GM12878 (cell line): ENCODE data around the gene PIP4K2A. TPM values are rescaled to one million over a fixed set of nuclear protein-coding genes. Genes with fewer than 3 reads are reported as not detected.

ENCODE experiments used
- ATAC-seq: fragments of 200-7000 bp; cut with Tn5 transposase; 3 replicates; pipeline ENCODE4 v1.9.1; 2020; ENCODE audit warnings: mild to moderate bottlenecking, moderate library complexity
- BruUV-seq: library from RNA; stranded (reverse); fragments of 400-500 nt; replicated peaks from 2 replicates; lab custom pipeline; 2021; lab: Mats Ljungman, UMichigan
- CTCF ChIA-PET: fragments of 300-600 bp; sonication (Branson Sonifier 250); formaldehyde crosslinking; extraction: SDS; loops from one replicate; lab custom pipeline; 2021; ENCODE audit warnings: inconsistent platforms; lab: Yijun Ruan, JAX
- POLR2A ChIA-PET: fragments of 350-600 bp; formaldehyde crosslinking; extraction: SDS; loops from one replicate; lab custom pipeline; 2021; ENCODE audit warnings: inconsistent platforms; lab: Charles Lee
- RAD21 ChIA-PET: fragments of 300-600 bp; sonication (Branson Sonifier 250); formaldehyde crosslinking; loops from one replicate; lab custom pipeline; 2023; ENCODE audit warnings: antibody characterized with exemption; ENCODE audit not compliant: unreplicated experiment; lab: Charles Lee
- SMC1A ChIA-PET: fragments of 300-600 bp; sonication (Branson Sonifier 250); formaldehyde crosslinking; loops from one replicate; lab custom pipeline; 2023; ENCODE audit not compliant: unreplicated experiment, uncharacterized antibody; lab: Charles Lee
- DNase-seq: peaks from one replicate; pipeline ENCODE4 v3.0.0-alpha.2; 2011; ENCODE audit warnings: low read depth, low spot score
- FAIRE-seq: peaks from 3 replicates; lab custom pipeline; 2011; peaks lifted over from hg19 to GRCh38; lab: Jason Lieb, UNC
- H2AFZ ChIP-seq: 2 replicates; pipeline ENCODE4 v1.6.0; 2011; ENCODE audit warnings: low read depth, low read length, control low read depth; ENCODE audit not compliant: control insufficient read depth
- H3K27ac ChIP-seq: 2 replicates; pipeline ENCODE4 v1.5.1; 2011; ENCODE audit warnings: control low read depth; ENCODE audit not compliant: control insufficient read depth, insufficient read depth
- H3K27me3 ChIP-seq, 2 experiments: replicated peaks in 1 of 2; 2 replicates each; pipeline versions ENCODE4 v1.6.0 to v1.6.1; 2011; ENCODE audit warnings: low read length in 1 of 2; ENCODE audit not compliant: control insufficient read depth in 2 of 2, insufficient read depth in 2 of 2
- H3K36me3 ChIP-seq, 2 experiments: 2 replicates each; pipeline ENCODE4 v1.5.1; 2011; ENCODE audit warnings: low read length in 1 of 2; ENCODE audit not compliant: control insufficient read depth in 2 of 2, insufficient read depth in 2 of 2
- H3K4me1 ChIP-seq: 2 replicates; pipeline ENCODE4 v1.6.1; 2011; ENCODE audit warnings: mild to moderate bottlenecking, low read length, moderate library complexity, mixed read lengths; ENCODE audit not compliant: control insufficient read depth, insufficient read depth
- H3K4me2 ChIP-seq: 2 replicates; pipeline ENCODE4 v1.6.0; 2011; ENCODE audit warnings: control low read depth; ENCODE audit not compliant: control insufficient read depth, insufficient read depth
- H3K4me3 ChIP-seq: fragments of 200-600 bp; sonication (generic); 2 replicates; pipeline ENCODE4 v1.5.1; 2016
- H3K79me2 ChIP-seq: 2 replicates; pipeline ENCODE4 v1.6.0; 2011; ENCODE audit warnings: low read length; ENCODE audit not compliant: control insufficient read depth, insufficient read depth
- H3K9ac ChIP-seq: 2 replicates; pipeline ENCODE4 v1.8.0; 2011; ENCODE audit warnings: low read length, control low read depth, mixed read lengths; ENCODE audit not compliant: control insufficient read depth, insufficient read depth
- H3K9me3 ChIP-seq: replicated peaks from 3 replicates; pipeline ENCODE4 v1.5.1; 2011; ENCODE audit warnings: mild to moderate bottlenecking, low read length; ENCODE audit not compliant: control insufficient read depth, insufficient read depth
- H4K20me1 ChIP-seq: 2 replicates; pipeline ENCODE4 v1.6.0; 2011; ENCODE audit not compliant: control insufficient read depth, insufficient read depth
- BMI1 ChIP-seq: fragments of 450-650 bp; IDR thresholded peaks from 2 replicates; pipeline ENCODE4 v1.6.1; 2016; ENCODE audit warnings: mild to moderate bottlenecking, moderate library complexity, borderline replicate concordance
- CREB1 ChIP-seq: IDR thresholded peaks from 2 replicates; pipeline ENCODE4 v1.6.1; 2012; ENCODE audit warnings: low read depth, mild to moderate bottlenecking, inconsistent platforms
- CREM ChIP-seq: IDR thresholded peaks from 2 replicates; pipeline ENCODE4 v1.6.1; 2014; ENCODE audit warnings: antibody characterized with exemption, low read depth
- DPF2 ChIP-seq: fragments of 450-650 bp; IDR thresholded peaks from 2 replicates; pipeline ENCODE4 v1.6.1; 2017; ENCODE audit warnings: mild to moderate bottlenecking
- EZH2 ChIP-seq: IDR thresholded peaks from 2 replicates; pipeline ENCODE4 v1.6.1; 2012; ENCODE audit warnings: low read depth, mild to moderate bottlenecking, control low read depth, inconsistent platforms, low read length, borderline replicate concordance; ENCODE audit not compliant: control insufficient read depth
- GABPA ChIP-seq: IDR thresholded peaks from 2 replicates; pipeline ENCODE4 v1.6.1; 2014; ENCODE audit warnings: antibody characterized with exemption, low read depth, mild to moderate bottlenecking, inconsistent platforms
- GATAD2B ChIP-seq: fragments of 450-650 bp; conservative IDR thresholded peaks from 2 replicates; pipeline ENCODE4 v1.6.1; 2017; ENCODE audit warnings: low read depth, mild to moderate bottlenecking, moderate library complexity
- IKZF2 ChIP-seq, 2 experiments: fragments of 450-650 bp; IDR thresholded peaks; 2 replicates each; pipeline ENCODE4 v1.6.1; 2017; ENCODE audit warnings: mild to moderate bottlenecking in 2 of 2, moderate library complexity in 2 of 2
- IRF4 ChIP-seq: IDR thresholded peaks from 2 replicates; pipeline ENCODE4 v1.6.1; 2011; ENCODE audit warnings: low read depth, low read length
- LARP7 ChIP-seq: fragments of 450-650 bp; IDR thresholded peaks from 2 replicates; pipeline ENCODE4 v1.6.1; 2017; ENCODE audit warnings: mild to moderate bottlenecking
- MXI1 ChIP-seq: fragments of 150-350 bp; IDR thresholded peaks from 2 replicates; pipeline ENCODE4 v1.6.1; 2011; ENCODE audit warnings: low read depth, mild to moderate bottlenecking, inconsistent platforms, low read length, improper control_type of control experiment
- NFIC ChIP-seq: IDR thresholded peaks from 2 replicates; pipeline ENCODE4 v1.6.1; 2012; ENCODE audit warnings: low read depth, mild to moderate bottlenecking, inconsistent platforms, low read length, moderate library complexity
- POLR2AphosphoS5 ChIP-seq: IDR thresholded peaks from 2 replicates; pipeline ENCODE4 v1.6.1; 2011; ENCODE audit warnings: mild to moderate bottlenecking, low read length, inconsistent platforms
- POU2F2 ChIP-seq: IDR thresholded peaks from 3 replicates; pipeline ENCODE4 v1.6.1; 2011; ENCODE audit warnings: low read depth, mild to moderate bottlenecking, low read length, borderline replicate concordance
- RFX5 ChIP-seq: IDR thresholded peaks from 2 replicates; pipeline ENCODE4 v1.6.1; 2011; ENCODE audit warnings: low read depth, low read length, improper control_type of control experiment
- SRF ChIP-seq, 2 experiments: IDR thresholded peaks; 2 replicates each; pipeline ENCODE4 v1.6.1; 2011; ENCODE audit warnings: low read depth in 2 of 2, low read length in 2 of 2, mild to moderate bottlenecking in 1 of 2, moderate library complexity in 1 of 2
- TCF3 ChIP-seq: IDR thresholded peaks from 2 replicates; pipeline ENCODE4 v1.6.1; 2012; ENCODE audit warnings: low read depth, mild to moderate bottlenecking, low read length, borderline replicate concordance; ENCODE audit not compliant: insufficient read depth
- WRNIP1 ChIP-seq: IDR thresholded peaks from 2 replicates; pipeline ENCODE4 v1.6.1; 2011; ENCODE audit warnings: low read depth, low read length, improper control_type of control experiment, borderline replicate concordance
- ZBTB4 ChIP-seq: fragments of 450-650 bp; formaldehyde crosslinking; IDR thresholded peaks from 2 replicates; pipeline ENCODE4 v1.4.0; 2022; ENCODE audit warnings: mild to moderate bottlenecking, moderate library complexity
- WGBS: methylation state at CpG from one replicate; pipeline ENCODE4 v1.1.6; 2016; ENCODE audit warnings: low lambda C conversion rate; ENCODE audit not compliant: insufficient replicate concordance, insufficient coverage; ENCODE audit errors: missing lambda C conversion rate; 5-methylcytosine and 5-hydroxymethylcytosine counted together
- in situ Hi-C: fragments of 300-500 bp; cut with MboI; formaldehyde crosslinking; loops from 9 replicates; pipeline ENCODE4 v1.14.3; 2018; ENCODE audit warnings: mixed read lengths
- intact Hi-C: fragments of 100-400 bp; cut with micrococcal nuclease; formaldehyde crosslinking; loops from one replicate; pipeline ENCODE4 v1.14.2; 2022; ENCODE audit not compliant: unreplicated experiment
- polyA plus RNA-seq, 11 experiments: library from polyadenylated mRNA; depleted of rRNA in 4 of 11; unstranded in 6 of 11; stranded (reverse) in 5 of 11; fragments of >200 nt; fragmentation: Nextera tagmentation in 4 of 11; fragmentation: Illumina TruSeq in 1 of 11; extraction: Ambion mirVana in 4 of 11; extraction: Trizol in 1 of 11; gene quantifications; 1 replicate in 1 of 11; 2 replicates in 10 of 11; pipeline versions ENCODE4 v1.2.1 to v1.2.3, GENCODE V29; 2011 to 2016; ENCODE audit warnings: inconsistent platforms in 2 of 11, missing spikeins in 2 of 11, low read depth in 1 of 11
- total RNA-seq, 4 experiments: library from RNA; depleted of rRNA in 3 of 4; stranded (reverse); fragments of >200 nt in 3 of 4; fragmentation: Illumina TruSeq in 1 of 4; extraction: Trizol in 1 of 4; gene quantifications; 2 replicates each; pipeline versions ENCODE4 v1.2.1 to v1.2.3, GENCODE V29; 2013 to 2021
- TF ChIP-seq, protein P1 (sequence below): fragments of 450-650 bp; IDR thresholded peaks from 2 replicates; pipeline ENCODE4 v1.6.1; 2016; ENCODE audit warnings: mild to moderate bottlenecking

Gene PIP4K2A
- total and polyA plus RNA-seq, 10 of the 15 experiments (the other 5 are each of a cell fraction or from before 2014, with no cell fraction given): 54.3 to 139 (median 84.4) TPM

GRCh38 chr10:22704942-22705341 is 9.4 kb downstream of the PIP4K2A start:
- in situ Hi-C loops (no loop called here), intact Hi-C loops (loop anchor here (10.0 kb wide), 1 partner anchor 370 kb away; no protein-coding TSS in a partner anchor)
- Histone ChIP-seq H3K4me2 (peak overlapping the region; percentile 86), H3K36me3 (peaks cover 2 to 24% of the 10 kb centered on the region in 2 experiments; a peak in 3 of 4 replicates), H4K20me1 (peaks cover 3% of the 10 kb centered on the region; the same call in 1 of the 2 replicates), H3K4me1 (peaks cover 64% of the 10 kb centered on the region), H3K9me3 (peaks cover 6% of the 10 kb centered on the region), H3K27me3 (no peaks in the 10 kb centered on the region), H3K79me2 (peaks cover 99% of the 10 kb centered on the region), H3K4me3 (peak overlapping the region; percentile 66; the same call in 1 of the 2 replicates), H3K9ac (peak overlapping the region; percentile 47), H2AFZ (peak overlapping the region; percentile 35; the same call in 1 of the 2 replicates), H3K27ac (peak overlapping the region; percentile 76)
- RAD21 ChIA-PET: interaction anchor here (0.7 to 4.2 kb wide), 15 partner anchors 8 to 381 kb away, joined by 3 to 24 read pairs (median 6); no protein-coding TSS in a partner anchor
- POLR2A ChIA-PET: interaction anchor here (0.6 to 1.9 kb wide), 20 partner anchors 8 to 708 kb away, joined by 3 to 10 read pairs (median 4); no protein-coding TSS in a partner anchor
- WGBS: 3% methylated on average over 5 of the region's 5 CpGs
- BruUV-seq: no TSS peak
- FAIRE-seq: peak; percentile 18
- peak; percentile 70 for ATAC-seq
- DNase-seq: no peak
- CTCF ChIA-PET: interaction anchor here (1.1 to 1.6 kb wide), 4 partner anchors 12 to 100 kb away, joined by 3 to 8 read pairs (median 6); no protein-coding TSS in a partner anchor
- SMC1A ChIA-PET: interaction anchor here (0.9 to 11.0 kb wide), 13 partner anchors 8 to 106 kb away, joined by 3 to 82 read pairs (median 5); partner anchors contain the start of gene PIP4K2A
- TF ChIP-seq GABPA: peak; percentile 86
- peak; percentile 68; the same call in 1 of the 2 replicates for TF ChIP-seq IRF4
- no peak for TF ChIP-seq MXI1
- TF ChIP-seq CREM: no peak
- no peak for TF ChIP-seq SRF (IDR thresholded peaks at IDR 0.05; ENCODE audit: low read depth in 2 of 2, low read length in 2 of 2)
- no peak for TF ChIP-seq RFX5
- no peak for TF ChIP-seq WRNIP1
- TF ChIP-seq CREB1: no peak
- TF ChIP-seq DPF2: no peak
- TF ChIP-seq POLR2AphosphoS5: 0 out of 2 replicates have a peak, but pooled peaks have one; percentile 28
- TF ChIP-seq EZH2: no peak
- no peak for TF ChIP-seq BMI1
- 0 out of 2 replicates have a peak, but pooled peaks have one; percentile 21 for TF ChIP-seq GATAD2B
- peak; percentile 33 to 35; a peak in 2 of 4 replicates for TF ChIP-seq IKZF2 (IDR thresholded peaks at IDR 0.05)
- TF ChIP-seq NFIC: peak; percentile 33
- no peak for TF ChIP-seq LARP7
- TF ChIP-seq TCF3: no peak
- TF ChIP-seq POU2F2: no peak
- no peak for TF ChIP-seq ZBTB4 (CRISPR knock-in tag)
- TF ChIP-seq, protein P1, sequence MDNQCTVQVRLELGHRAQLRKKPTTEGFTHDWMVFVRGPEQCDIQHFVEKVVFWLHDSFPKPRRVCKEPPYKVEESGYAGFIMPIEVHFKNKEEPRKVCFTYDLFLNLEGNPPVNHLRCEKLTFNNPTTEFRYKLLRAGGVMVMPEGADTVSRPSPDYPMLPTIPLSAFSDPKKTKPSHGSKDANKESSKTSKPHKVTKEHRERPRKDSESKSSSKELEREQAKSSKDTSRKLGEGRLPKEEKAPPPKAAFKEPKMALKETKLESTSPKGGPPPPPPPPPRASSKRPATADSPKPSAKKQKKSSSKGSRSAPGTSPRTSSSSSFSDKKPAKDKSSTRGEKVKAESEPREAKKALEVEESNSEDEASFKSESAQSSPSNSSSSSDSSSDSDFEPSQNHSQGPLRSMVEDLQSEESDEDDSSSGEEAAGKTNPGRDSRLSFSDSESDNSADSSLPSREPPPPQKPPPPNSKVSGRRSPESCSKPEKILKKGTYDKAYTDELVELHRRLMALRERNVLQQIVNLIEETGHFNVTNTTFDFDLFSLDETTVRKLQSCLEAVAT: no peak
